Activated T-cell treated with anti-CD3 and anti-CD28 coated beads, Interleukin-2, amount 50 U/mL, for 4 hours (primary cell): ENCODE measurements around the gene ZNF664. TPM values are rescaled to one million over a fixed set of nuclear protein-coding genes. Genes with fewer than 3 reads are reported as not detected.

Experiments
- ATAC-seq, 2 donors: fragments of 200-7000 bp; cut with Tn5 transposase; one replicate each; pipeline ENCODE4 v1.10.0; 2021
- DNase-seq: peaks from one replicate; pipeline ENCODE4 v3.0.0-alpha.2; 2020
- H3K27me3 Mint-ChIP-seq: one replicate; pipeline ENCODE4 v1.8.0; 2021; ENCODE audit warnings: low read depth, mixed read lengths
- H3K36me3 Mint-ChIP-seq: one replicate; pipeline ENCODE4 v1.8.0; 2022; ENCODE audit warnings: mixed read lengths; ENCODE audit not compliant: insufficient read depth
- H3K4me1 Mint-ChIP-seq: one replicate; pipeline ENCODE4 v1.8.0; 2021; ENCODE audit warnings: low read depth, mixed read lengths
- H3K4me3 Mint-ChIP-seq: one replicate; pipeline ENCODE4 v1.8.0; 2021; ENCODE audit warnings: mild to moderate bottlenecking, moderate library complexity, mixed read lengths
- H3K9me3 Mint-ChIP-seq: one replicate; pipeline ENCODE4 v1.8.0; 2021; ENCODE audit warnings: mixed read lengths
- total RNA-seq, 3 donors: library from RNA; stranded (reverse); gene quantifications; one replicate each; pipeline ENCODE4 v1.2.1, GENCODE V29; 2021

ZNF664 gene
- total RNA-seq, 3 donors from 2014 or later, result 63.7 to 65.2 (median 64.3) TPM

DNA sequence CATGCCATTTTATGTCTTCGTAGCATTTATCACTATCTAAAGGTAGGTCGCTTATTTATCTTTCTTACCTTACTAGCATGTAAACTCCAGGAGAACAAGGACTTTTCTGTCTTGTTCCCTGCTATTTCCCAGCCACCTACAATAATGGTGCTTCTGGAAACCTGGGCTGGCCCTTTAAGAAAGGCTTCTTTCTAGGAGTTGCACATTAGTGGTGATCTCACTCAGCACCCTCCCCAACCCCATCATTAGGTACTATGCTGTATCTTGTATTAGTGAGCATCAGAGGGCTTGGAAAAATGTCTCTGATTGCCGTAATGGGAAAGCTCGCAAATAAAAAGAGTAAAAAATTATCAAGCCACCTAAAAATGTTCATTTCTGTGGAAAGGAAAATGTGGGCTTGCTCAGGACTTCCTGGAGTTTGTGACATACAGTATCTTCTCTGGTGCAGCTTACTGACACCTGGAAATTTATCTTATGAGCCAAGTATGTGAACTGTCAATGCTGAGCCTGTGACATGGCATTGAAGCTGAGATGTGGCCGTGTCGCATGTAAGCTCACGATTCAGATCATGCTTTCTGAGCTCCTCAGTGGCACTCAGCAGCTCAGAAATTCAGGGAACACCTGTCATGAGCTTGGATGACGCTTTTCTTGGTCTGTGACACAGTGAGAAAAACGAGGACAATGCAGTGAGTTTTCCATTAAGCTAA is 12.8 kb upstream of the ZNF664 start:
- peaks cover 3% of the 10 kb centered on the region for H3K4me1 Mint-ChIP-seq
- peaks cover 5% of the 10 kb centered on the region for H3K36me3 Mint-ChIP-seq
- ATAC-seq (no peak), DNase-seq (no peak)
- no peaks in the 10 kb centered on the region for H3K9me3 Mint-ChIP-seq
- H3K4me3 Mint-ChIP-seq, result no peak overlapping the region
- H3K27me3 Mint-ChIP-seq, result no peaks in the 10 kb centered on the region

DNA sequence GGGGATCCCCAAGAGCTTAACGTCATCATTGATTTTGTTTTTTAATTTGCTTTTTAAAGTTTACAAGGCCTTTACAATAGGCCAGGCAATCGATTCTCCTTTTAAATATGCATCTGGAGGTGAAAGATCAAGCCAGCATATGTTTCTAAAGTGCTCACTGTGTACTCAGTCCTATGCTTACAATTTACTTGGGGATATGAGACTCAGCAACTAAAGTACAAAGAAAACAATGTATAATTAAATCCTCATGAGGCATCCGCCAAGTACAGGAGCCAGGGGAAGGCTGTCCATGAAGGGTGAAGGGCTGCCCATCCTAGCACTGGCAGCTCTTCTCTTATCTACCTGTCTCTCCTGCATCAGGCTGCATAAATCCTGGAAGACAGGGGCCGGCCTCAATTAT is 12.2 kb upstream of the ZNF664 start:
- Mint-ChIP-seq H3K4me3 (no peak overlapping the region), H3K9me3 (no peaks in the 10 kb centered on the region), H3K4me1 (peaks cover 3% of the 10 kb centered on the region), H3K36me3 (peaks cover 5% of the 10 kb centered on the region), H3K27me3 (no peaks in the 10 kb centered on the region)
- ATAC-seq, result no peak
- no peak for DNase-seq

DNA sequence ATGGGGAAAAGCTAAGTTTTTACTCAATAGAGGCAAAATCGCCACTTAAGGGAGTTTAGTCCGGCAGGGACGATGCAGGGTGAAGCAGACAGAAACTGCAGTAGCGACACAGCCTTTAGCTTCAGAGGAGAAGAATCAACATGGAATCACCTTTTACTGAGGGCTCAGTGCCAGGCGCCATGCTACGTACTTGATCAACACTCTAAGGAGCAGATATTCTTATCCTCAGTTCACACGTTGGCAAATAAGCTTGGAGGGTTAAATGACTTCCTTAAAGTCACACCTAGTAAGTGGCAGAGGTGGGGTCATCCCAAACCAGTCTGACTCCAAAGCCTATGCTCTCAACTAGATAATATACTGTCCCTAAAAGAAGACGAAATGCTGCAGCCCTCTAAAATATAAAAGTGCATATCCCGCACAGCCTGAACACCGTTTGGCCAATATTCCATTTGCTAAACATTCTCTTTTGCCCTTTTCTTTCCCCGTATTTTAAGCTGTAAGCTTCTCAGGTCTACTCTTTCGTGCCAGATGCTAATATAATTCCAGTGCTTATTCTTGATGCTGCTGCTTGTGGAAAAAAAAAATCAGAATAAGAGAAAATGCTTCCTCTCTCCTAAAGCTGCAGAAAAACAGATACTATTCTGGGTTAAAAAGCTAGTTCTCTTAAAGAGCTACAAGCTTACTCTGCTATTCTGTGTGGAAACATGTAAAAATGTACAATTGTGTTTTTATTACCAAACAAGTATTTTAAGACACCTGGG is 11.2 kb upstream of the ZNF664 start:
- DNase-seq, result no peak
- Mint-ChIP-seq H3K4me3 (no peak overlapping the region), H3K36me3 (peaks cover 3% of the 10 kb centered on the region), H3K9me3 (no peaks in the 10 kb centered on the region), H3K4me1 (peaks cover 3% of the 10 kb centered on the region), H3K27me3 (no peaks in the 10 kb centered on the region)
- ATAC-seq, result no peak

DNA sequence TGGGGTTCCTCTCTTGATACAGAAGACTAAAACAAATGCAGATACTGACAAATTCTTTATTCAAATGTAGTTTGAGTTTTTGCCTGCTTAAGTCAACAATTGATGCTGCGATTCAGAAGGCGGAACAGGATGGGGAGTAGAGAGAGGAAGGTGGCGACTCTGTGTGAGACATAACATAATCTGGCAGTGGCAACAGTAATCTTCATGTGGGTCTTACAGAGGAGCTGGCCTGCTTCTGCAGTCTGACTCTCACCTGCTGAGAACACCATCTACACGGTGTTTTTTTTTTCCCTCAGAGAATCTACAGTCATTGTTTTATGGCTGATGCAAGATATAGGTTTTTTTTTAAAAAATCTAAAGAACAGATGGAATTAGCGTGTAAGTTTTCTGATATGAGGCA is 10.5 kb upstream of the ZNF664 start:
- Mint-ChIP-seq H3K4me1 (peaks cover 3% of the 10 kb centered on the region), H3K27me3 (no peaks in the 10 kb centered on the region), H3K36me3 (peaks cover 3% of the 10 kb centered on the region), H3K9me3 (no peaks in the 10 kb centered on the region), H3K4me3 (no peak overlapping the region)
- no peak for DNase-seq
- ATAC-seq, result no peak

DNA sequence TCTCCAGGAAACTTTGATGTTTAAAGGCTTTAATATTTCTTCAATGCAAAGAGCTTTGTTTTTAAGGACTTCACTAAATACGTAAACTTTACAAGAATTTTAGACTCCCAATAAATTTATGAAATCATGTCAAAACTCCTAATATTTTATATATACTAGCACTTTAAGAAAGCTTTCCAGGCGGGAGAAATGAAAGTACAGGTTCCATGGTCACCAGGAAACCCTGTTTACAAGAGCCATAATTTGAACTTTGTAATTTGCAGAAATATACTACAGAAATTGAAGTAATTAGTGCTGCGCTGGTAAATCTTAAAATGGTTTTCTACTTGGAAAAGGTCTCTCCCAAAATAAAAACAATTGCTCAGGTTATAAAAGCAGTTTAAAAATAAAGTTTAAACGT is 9.2 kb upstream of the ZNF664 start:
- H3K9me3 Mint-ChIP-seq, result no peaks in the 10 kb centered on the region
- no peaks in the 10 kb centered on the region for H3K27me3 Mint-ChIP-seq
- DNase-seq (no peak), ATAC-seq (no peak)
- peaks cover 3% of the 10 kb centered on the region for H3K36me3 Mint-ChIP-seq
- no peak overlapping the region for H3K4me3 Mint-ChIP-seq
- H3K4me1 Mint-ChIP-seq, result peaks cover 6% of the 10 kb centered on the region

DNA sequence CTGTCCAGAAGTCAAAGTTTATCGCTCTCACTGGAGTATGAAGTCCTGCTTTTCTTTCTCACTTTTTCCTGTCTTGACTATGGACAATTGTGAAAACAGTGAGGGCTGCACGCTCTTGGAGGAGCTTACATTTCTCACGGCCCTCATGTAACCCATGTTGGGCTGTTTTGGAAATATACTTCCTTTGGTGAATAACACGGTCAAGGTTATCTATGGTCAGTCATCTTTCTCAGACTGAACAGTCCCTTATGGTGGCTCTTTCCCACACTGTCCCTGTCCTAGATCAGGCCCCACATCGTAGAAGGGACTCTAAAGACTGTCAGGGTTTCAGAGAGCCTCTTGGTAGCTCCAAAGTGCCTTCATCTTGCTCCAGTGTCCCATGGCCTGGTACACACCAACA is 7.6 kb upstream of the ZNF664 start:
- Mint-ChIP-seq H3K4me1 (peaks cover 18% of the 10 kb centered on the region), H3K9me3 (no peaks in the 10 kb centered on the region), H3K4me3 (no peak overlapping the region), H3K27me3 (no peaks in the 10 kb centered on the region), H3K36me3 (peaks cover 3% of the 10 kb centered on the region)
- DNase-seq (no peak), ATAC-seq (no peak)

DNA sequence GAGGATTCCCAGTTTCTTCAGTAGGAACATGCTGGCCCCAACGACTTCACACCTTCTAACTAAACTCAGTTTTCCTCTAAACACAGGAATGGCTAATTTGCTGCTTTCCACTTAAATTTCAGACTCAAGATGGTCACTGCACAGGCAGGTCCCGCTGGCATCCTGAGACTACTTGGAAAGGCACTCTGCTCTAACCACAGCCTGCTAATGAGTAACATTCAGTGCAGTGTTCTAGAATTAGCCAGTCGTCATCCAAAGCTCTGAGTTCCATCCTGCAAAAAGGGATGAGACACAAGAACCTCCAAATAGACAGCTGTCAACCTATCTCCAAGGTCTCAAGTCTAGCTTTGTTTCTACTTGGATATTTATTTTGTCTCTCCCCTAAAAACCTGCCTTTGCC is 6.4 kb upstream of the ZNF664 start:
- Mint-ChIP-seq H3K9me3 (no peaks in the 10 kb centered on the region), H3K27me3 (no peaks in the 10 kb centered on the region), H3K36me3 (peaks cover 3% of the 10 kb centered on the region), H3K4me3 (no peak overlapping the region), H3K4me1 (peaks cover 20% of the 10 kb centered on the region)
- DNase-seq, result no peak
- ATAC-seq, result no peak

DNA sequence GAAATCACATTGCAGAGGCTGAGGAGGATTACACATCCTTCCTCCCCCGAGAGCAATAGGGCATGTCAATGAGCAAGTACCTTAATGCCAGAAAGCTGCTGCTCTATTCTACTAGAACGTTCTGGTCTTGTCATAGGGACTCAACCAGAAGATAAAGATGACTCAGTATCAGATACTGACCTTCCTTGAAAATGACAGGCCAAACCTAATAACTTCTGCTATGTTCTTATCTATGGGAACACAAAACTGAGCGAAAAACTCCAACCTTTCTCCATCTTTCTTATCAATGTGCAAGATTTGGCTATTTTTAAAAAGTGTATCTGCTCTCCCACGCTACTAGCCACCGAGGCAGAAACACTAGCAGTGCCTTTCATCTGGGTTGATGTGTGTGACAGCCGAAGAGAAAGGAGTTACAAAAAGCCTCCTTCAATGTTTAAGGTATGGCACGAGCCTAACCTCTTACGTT is 5.9 kb upstream of the ZNF664 start:
- DNase-seq, result no peak
- Mint-ChIP-seq H3K4me3 (no peak overlapping the region), H3K36me3 (peaks cover 3% of the 10 kb centered on the region), H3K27me3 (no peaks in the 10 kb centered on the region), H3K9me3 (no peaks in the 10 kb centered on the region), H3K4me1 (peaks cover 22% of the 10 kb centered on the region)
- ATAC-seq, result no peak

DNA sequence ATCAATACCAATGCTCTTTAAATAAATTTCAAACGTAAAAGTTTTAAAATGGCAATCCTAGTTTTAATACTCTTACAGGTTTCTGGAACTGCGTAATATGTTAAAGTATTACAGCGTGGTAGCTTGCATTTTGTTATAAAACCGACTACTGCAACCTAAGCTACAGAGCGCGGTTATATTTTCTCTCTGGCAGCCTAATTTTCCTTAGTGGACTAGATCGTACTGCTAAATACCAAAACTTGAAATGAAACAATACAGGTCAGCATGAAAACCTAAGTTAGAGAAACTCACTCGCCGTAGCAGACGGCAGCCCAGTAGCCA is 1.6 kb upstream of the ZNF664 start:
- no peak for DNase-seq
- no peak for ATAC-seq
- Mint-ChIP-seq H3K36me3 (peaks cover 8% of the 10 kb centered on the region), H3K4me3 (peak overlapping the region; percentile 92), H3K27me3 (no peaks in the 10 kb centered on the region), H3K4me1 (peaks cover 40% of the 10 kb centered on the region), H3K9me3 (no peaks in the 10 kb centered on the region)

DNA sequence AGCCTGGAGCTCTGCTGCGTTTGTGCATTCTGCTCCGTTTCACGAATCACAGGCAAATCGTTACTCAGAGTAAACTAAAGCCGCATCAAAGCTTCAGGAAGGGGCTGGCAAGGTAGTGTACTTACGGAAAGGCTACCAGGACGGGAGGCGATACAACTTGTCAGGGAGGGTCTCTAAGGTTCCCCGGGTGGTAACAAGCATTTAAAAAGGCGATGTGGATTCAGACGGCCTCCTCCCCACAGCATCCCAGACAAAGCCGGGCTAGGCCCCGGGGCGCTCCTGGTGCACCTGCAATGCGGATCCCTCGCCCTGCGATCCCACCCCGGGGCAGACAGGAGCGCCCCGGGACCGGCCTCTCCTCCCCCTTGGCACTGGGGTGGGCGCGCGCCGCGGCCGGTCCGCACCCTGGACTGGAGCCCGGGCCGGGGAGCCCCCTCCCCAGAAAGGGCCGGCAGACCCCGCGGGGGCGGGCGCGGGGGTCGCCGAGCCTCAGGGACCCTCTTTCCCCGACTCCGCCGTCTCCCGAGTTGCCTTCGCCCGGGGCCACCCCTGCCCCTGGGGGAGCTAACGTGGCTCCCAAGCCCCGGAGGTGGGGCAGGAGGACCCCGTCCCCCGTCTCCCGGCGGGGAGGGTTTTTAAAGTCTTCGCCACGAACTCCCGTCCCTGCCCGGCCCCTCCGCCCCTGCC is 1.1 kb upstream of the ZNF664 start:
- ATAC-seq, result peak; percentile 1 to 9
- Mint-ChIP-seq H3K27me3 (no peaks in the 10 kb centered on the region), H3K36me3 (peaks cover 8% of the 10 kb centered on the region), H3K4me1 (peaks cover 41% of the 10 kb centered on the region), H3K9me3 (no peaks in the 10 kb centered on the region), H3K4me3 (peak overlapping the region; percentile 92)
- DNase-seq, result peak; percentile 15

DNA sequence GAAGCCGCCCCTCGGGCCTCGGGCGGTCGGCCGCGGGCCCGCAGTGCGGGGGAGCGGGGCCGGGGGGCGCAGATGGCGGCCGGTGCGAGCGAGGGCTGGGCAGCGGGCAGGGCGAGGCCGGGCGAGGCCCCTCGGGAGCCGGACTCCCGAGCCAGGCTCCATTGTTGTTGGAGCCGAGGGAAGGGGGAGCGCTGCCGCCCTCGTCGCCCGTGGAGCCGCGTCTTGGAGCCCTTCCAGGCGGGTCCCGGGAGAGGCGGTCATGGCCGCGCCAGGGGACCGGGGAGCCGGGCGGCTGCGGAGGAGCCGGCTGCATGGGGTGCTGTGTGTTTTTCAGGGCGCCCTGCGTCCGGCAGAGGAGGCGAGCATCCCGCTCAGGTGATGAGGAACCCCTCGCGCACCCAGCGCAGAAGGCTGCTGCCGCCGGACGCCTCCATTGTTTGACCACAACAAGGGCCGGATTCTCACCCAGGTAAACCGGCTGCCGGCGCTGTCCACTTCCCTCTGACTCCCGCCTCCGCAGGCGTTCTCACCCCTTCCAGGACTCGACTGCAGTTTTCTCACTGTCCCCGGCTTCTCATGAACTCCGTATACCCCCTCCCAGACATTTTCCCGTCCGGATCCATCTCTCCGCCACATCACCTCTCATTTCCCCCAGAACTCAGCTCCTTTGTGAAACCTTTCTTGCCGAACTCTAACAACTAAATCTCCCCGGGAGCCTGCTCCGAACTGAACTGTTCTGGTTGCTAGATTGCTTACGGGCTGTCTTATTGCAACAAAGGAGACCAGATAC is 732 bp downstream of the ZNF664 start:
- Mint-ChIP-seq H3K4me3 (peak overlapping the region; percentile 90), H3K36me3 (peaks cover 8% of the 10 kb centered on the region), H3K27me3 (no peaks in the 10 kb centered on the region), H3K9me3 (no peaks in the 10 kb centered on the region), H3K4me1 (peaks cover 39% of the 10 kb centered on the region)
- peak; percentile 10 for DNase-seq
- ATAC-seq, result peak; percentile 2 to 3

DNA sequence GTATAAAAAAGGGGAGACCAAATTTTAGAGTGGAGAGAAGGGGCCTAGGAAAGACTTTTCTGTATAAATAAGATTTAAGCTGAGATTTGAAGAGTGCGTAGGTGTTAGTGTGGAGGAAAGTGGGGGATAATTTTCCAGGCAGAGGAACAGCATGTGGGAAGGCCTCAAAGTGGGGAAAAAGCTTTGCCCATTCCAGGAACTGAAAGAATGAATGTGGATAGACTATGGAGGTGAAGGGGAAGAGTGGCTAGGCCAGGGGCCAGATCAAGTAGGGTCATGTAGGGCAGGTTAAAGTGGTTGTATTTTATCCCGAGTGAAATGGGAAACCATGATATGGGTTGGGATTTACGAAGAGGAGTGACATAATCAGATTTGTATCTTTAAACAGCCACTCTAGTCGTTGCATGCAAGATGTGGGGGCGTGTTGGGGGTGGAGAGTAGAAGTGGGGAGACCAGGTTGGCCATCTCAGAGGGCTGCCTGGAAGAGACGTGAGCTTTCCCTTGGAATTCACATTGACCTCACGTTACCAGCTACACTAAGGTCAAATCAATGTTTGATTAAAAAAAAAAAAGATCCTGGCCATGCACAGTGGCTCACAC is 3.3 kb downstream of the ZNF664 start:
- Mint-ChIP-seq H3K36me3 (peaks cover 9% of the 10 kb centered on the region), H3K4me3 (no peak overlapping the region), H3K4me1 (peaks cover 25% of the 10 kb centered on the region), H3K27me3 (no peaks in the 10 kb centered on the region), H3K9me3 (no peaks in the 10 kb centered on the region)
- DNase-seq, result no peak
- ATAC-seq, result no peak

DNA sequence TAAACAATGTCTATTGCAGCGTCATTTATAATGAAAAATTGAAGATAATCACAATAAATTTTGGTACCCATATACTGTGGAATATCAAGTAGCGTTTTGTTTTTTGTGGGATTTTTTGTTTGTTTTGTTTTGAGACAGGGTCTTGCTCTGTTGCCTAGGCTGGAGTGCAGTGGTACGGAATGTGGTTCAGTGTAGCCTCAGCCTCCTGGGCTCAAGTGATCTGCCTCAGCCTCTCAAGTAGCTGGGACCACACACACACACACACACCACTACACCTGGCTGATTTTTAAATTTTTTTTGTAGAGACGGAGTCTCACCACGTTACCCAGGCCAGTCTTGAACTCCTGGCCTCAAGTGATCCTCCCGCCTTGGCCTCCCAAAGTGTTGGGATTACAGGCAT is 6.6 kb downstream of the ZNF664 start:
- DNase-seq (no peak), ATAC-seq (no peak)
- H3K9me3 Mint-ChIP-seq, result no peaks in the 10 kb centered on the region
- peaks cover 23% of the 10 kb centered on the region for H3K4me1 Mint-ChIP-seq
- H3K36me3 Mint-ChIP-seq, result peaks cover 10% of the 10 kb centered on the region
- H3K27me3 Mint-ChIP-seq, result no peaks in the 10 kb centered on the region
- H3K4me3 Mint-ChIP-seq, result no peak overlapping the region

DNA sequence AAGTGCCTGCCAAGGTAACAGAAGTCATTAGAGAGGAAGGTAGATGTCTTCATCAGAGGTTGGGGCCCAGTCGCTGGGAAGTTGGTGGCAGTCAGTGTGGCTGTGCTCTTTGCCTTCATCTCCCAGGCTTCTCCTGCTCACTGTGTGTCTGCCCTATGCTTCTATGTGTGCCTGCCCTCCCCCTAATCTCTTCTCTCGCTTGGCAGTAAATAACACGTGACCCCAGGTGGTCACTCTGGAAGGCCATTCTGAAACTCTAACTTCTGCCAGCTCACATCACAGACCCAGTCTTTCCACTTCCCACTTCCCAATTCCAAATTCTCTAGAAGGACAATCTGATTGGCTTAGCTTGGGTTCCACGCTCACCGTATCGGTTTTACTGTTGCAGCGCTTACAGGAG is 9.3 kb downstream of the ZNF664 start:
- no peak for DNase-seq
- Mint-ChIP-seq H3K4me1 (peaks cover 20% of the 10 kb centered on the region), H3K4me3 (no peak overlapping the region), H3K36me3 (peaks cover 4% of the 10 kb centered on the region), H3K9me3 (no peaks in the 10 kb centered on the region), H3K27me3 (no peaks in the 10 kb centered on the region)
- ATAC-seq, result no peak
